ENCODE measurements around the gene CD58. TPM values are rescaled to one million over a fixed set of nuclear protein-coding genes. Genes with fewer than 3 reads are reported as not detected.
A peak's percentile ranks its signal among the peaks of the same experiment; 100 is the strongest.
"Not testable (repeated sequence)": the region's sequence is repeated elsewhere in the genome, so short reads cannot be mapped to it uniquely, and the experiment has no call there.

The CD58 gene
- total and polyA plus RNA-seq, 2 of the 4 experiments (the other 2 are of a cell fraction): 5.4 to 5.7 TPM

DNA sequence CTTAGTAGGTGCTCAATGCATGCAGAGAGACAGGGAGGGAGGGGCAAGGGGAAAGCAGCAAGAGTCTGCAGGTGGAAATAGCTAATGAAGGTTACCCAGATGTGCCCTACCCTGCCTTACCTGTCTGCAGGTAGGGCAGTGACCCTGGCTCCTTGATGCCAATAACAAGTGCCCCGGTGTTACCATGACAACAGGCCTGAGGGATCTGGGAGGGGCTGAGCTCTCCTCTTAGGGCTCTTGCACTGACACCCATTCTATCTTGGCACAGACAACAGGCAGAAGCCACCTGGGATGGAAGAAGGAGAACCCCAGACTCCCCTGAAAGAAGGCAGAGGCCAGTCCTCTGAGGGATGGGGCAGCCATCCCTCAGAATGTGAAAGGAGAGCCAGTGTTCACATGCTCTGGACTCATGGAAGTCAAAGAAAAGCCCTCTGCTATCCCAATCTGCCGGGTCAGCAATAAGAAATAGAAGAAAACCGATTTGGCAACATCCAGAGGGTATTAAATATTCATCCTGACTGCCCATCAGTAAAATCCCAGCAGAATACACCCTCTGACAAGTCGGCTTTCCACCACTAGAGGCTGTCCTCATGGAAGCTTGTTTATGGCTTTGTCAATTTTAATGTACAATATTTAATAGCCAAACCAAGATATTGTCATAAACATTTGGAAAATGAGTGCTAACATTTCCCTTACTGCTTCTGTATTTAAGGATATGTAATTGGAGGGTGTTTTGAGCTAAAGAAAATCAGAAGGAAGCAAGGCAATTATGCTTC is 24.4 kb upstream of the CD58 start:
- H3K4me3 ChIP-seq (ENCODE audit: insufficient read depth, low read depth, low read length); BruUV-seq (replicated peaks); POLR2A ChIA-PET (ENCODE audit: unreplicated experiment); H3K9me1 ChIP-seq (ENCODE audit: insufficient read depth, low read length); H3K27me3 ChIP-seq (ENCODE audit: control insufficient read depth, insufficient read depth, low read length); H3K23ac ChIP-seq (ENCODE audit: low read depth, low read length); ATAC-seq (ENCODE audit: low read depth); H3K36me3 ChIP-seq (ENCODE audit: control insufficient read depth, insufficient read depth, low read length); H4K91ac ChIP-seq (ENCODE audit: insufficient read depth, low read depth, low read length); dilution Hi-C loops (cut with HindIII; ENCODE audit: low sequenced_read_pairs, unreplicated experiment); H3K4me2 ChIP-seq (ENCODE audit: low read depth, low read length); H3K79me1 ChIP-seq (ENCODE audit: low read depth in 1 of 2, low read length in 2 of 2); H2BK15ac ChIP-seq (ENCODE audit: low read depth, low read length); H3K18ac ChIP-seq (ENCODE audit: low read depth, low read length); H3K27ac ChIP-seq (ENCODE audit: insufficient read depth, low read length); H2AK5ac ChIP-seq (ENCODE audit: low read depth, low read length); H4K5ac ChIP-seq (ENCODE audit: low read depth, low read length); H2BK5ac ChIP-seq (ENCODE audit: low read depth, low read length, poor library complexity, severe bottlenecking); H2AK9ac ChIP-seq (replicated peaks; ENCODE audit: low read depth, low read length, poor library complexity); H3K9ac ChIP-seq (ENCODE audit: low read depth, low read length); H2BK120ac ChIP-seq (ENCODE audit: low read depth, low read length); H3K56ac ChIP-seq (ENCODE audit: extremely low read depth, insufficient read depth, low read length); H2AFZ ChIP-seq (replicated peaks; ENCODE audit: low read length, poor library complexity); in situ Hi-C loops (cut with MboI; ENCODE audit: low sequenced_read_pairs); DNase-seq; H4K8ac ChIP-seq (ENCODE audit: low read depth in 2 of 2, low read length in 2 of 2); H2BK20ac ChIP-seq (ENCODE audit: low read depth, low read length); H3K9me3 ChIP-seq (ENCODE audit: control insufficient read depth, insufficient read depth, low read length); H4K20me1 ChIP-seq (ENCODE audit: insufficient read depth, low read length); H3K4me1 ChIP-seq (ENCODE audit: control insufficient read depth, insufficient read depth, low read length); H3K4ac ChIP-seq (ENCODE audit: low read depth, low read length); H3K14ac ChIP-seq (replicated peaks; ENCODE audit: low read depth, low read length); intact Hi-C loops (cut with micrococcal nuclease): not testable (repeated sequence)
- CTCF ChIA-PET: interaction anchor here (0.7 to 2.7 kb wide), 5 partner anchors 9 to 114 kb away, joined by 3 to 19 read pairs (median 4); no protein-coding TSS in a partner anchor
- WGBS, 2 experiments (ENCODE audit: extremely low coverage in 2 of 2, insufficient read length in 1 of 2): no CpG with 5 or more reads among the region's 4 CpGs
- TF ChIP-seq, protein P1, sequence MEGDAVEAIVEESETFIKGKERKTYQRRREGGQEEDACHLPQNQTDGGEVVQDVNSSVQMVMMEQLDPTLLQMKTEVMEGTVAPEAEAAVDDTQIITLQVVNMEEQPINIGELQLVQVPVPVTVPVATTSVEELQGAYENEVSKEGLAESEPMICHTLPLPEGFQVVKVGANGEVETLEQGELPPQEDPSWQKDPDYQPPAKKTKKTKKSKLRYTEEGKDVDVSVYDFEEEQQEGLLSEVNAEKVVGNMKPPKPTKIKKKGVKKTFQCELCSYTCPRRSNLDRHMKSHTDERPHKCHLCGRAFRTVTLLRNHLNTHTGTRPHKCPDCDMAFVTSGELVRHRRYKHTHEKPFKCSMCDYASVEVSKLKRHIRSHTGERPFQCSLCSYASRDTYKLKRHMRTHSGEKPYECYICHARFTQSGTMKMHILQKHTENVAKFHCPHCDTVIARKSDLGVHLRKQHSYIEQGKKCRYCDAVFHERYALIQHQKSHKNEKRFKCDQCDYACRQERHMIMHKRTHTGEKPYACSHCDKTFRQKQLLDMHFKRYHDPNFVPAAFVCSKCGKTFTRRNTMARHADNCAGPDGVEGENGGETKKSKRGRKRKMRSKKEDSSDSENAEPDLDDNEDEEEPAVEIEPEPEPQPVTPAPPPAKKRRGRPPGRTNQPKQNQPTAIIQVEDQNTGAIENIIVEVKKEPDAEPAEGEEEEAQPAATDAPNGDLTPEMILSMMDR (conservative IDR thresholded peaks at IDR 0.05; ENCODE audit: low read depth, low read length): peak; percentile 25

DNA sequence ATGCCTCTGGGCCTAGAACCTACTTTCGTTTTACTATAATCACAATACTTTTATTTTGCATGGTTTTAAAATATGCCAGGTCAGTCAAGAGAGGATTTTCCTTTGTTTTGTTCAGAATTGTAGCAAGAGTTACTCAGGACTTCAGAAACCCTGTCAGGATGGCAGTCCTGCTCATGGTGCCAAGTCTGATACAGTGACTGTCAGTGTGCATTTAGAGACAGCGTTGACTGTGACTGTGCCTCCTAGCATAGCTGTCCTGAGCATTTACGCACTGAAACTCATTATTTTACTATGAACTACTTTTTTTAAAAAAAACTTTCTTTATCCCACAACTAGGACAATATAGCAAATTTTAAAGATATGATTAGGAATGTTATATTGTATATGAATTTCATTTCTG is 23.2 kb upstream of the CD58 start:
- H2BK5ac ChIP-seq (ENCODE audit: low read depth, low read length, poor library complexity, severe bottlenecking); in situ Hi-C loops (cut with MboI; ENCODE audit: low sequenced_read_pairs); H4K91ac ChIP-seq (ENCODE audit: insufficient read depth, low read depth, low read length); H3K36me3 ChIP-seq (ENCODE audit: control insufficient read depth, insufficient read depth, low read length); H3K4me1 ChIP-seq (ENCODE audit: control insufficient read depth, insufficient read depth, low read length); H2BK120ac ChIP-seq (ENCODE audit: low read depth, low read length); H4K8ac ChIP-seq (ENCODE audit: low read depth in 2 of 2, low read length in 2 of 2); H2BK15ac ChIP-seq (ENCODE audit: low read depth, low read length); H2BK20ac ChIP-seq (ENCODE audit: low read depth, low read length); H3K4me3 ChIP-seq (ENCODE audit: insufficient read depth, low read depth, low read length); H3K9me1 ChIP-seq (ENCODE audit: insufficient read depth, low read length); H3K79me1 ChIP-seq (ENCODE audit: low read depth in 1 of 2, low read length in 2 of 2); H4K20me1 ChIP-seq (ENCODE audit: insufficient read depth, low read length); H2AFZ ChIP-seq (replicated peaks; ENCODE audit: low read length, poor library complexity); BruUV-seq (replicated peaks); H3K23ac ChIP-seq (ENCODE audit: low read depth, low read length); CTCF ChIA-PET; H3K4me2 ChIP-seq (ENCODE audit: low read depth, low read length); H3K27me3 ChIP-seq (ENCODE audit: control insufficient read depth, insufficient read depth, low read length); dilution Hi-C loops (cut with HindIII; ENCODE audit: low sequenced_read_pairs, unreplicated experiment); H4K5ac ChIP-seq (ENCODE audit: low read depth, low read length); H3K18ac ChIP-seq (ENCODE audit: low read depth, low read length); H2AK5ac ChIP-seq (ENCODE audit: low read depth, low read length); H3K9ac ChIP-seq (ENCODE audit: low read depth, low read length); H3K56ac ChIP-seq (ENCODE audit: extremely low read depth, insufficient read depth, low read length); POLR2A ChIA-PET (ENCODE audit: unreplicated experiment); DNase-seq; H3K27ac ChIP-seq (ENCODE audit: insufficient read depth, low read length); H3K4ac ChIP-seq (ENCODE audit: low read depth, low read length); H2AK9ac ChIP-seq (replicated peaks; ENCODE audit: low read depth, low read length, poor library complexity); H3K9me3 ChIP-seq (ENCODE audit: control insufficient read depth, insufficient read depth, low read length); H3K14ac ChIP-seq (replicated peaks; ENCODE audit: low read depth, low read length); ATAC-seq (ENCODE audit: low read depth); intact Hi-C loops (cut with micrococcal nuclease): not testable (repeated sequence)
- WGBS, 2 experiments (ENCODE audit: extremely low coverage in 2 of 2, insufficient read length in 1 of 2): no CpG with 5 or more reads among the region's 3 CpGs
